Measurements from ENCODE around the gene ARL16.
"Not testable (repeated sequence)": the region's sequence is repeated elsewhere in the genome, so short reads cannot be mapped to it uniquely, and the experiment has no call there.

The ARL16 gene

DNA sequence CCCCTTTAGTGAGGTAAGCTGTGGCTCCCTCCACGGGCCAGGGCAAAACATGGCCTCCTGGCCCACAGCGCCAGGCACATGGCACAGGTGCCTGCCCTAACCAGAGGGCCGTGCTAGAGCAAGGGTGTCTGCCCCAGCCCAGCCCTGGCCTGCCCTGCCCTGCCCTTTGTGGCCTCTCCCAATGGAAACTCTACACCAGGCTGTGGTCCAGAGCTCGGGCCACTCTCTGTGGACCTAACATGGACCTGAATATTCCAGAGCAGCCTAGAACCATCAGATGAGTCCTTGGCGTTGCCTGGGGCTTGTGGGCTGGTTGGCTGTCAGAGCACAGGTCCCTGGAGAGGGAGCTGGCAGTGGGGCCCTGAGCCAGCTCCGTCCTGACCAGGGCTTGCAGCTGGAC lies 11.6 kb upstream of the ARL16 start:
- no peak for DNase-seq (ENCODE audit: low read depth)

DNA sequence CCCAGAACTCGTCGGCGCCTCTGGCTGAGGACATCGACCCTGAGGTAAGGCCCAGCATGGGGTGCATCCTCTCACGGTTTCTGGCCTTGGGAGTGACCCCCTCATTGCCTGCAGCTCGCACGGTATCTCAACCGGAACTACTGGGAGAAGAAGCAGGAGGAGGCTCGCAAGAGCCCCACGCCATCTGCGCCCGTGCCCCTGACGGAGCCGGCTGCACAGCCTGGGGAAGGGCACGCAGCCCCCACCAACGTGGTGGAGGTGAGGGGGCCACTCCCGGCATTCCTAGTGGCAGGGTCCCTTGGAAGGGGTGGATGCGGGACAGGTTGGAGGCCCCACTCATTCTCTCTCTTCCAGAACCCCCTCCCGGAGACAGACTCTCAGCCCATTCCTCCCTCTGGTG lies 11.2 kb upstream of the ARL16 start:
- no peak for DNase-seq (ENCODE audit: low read depth)

DNA sequence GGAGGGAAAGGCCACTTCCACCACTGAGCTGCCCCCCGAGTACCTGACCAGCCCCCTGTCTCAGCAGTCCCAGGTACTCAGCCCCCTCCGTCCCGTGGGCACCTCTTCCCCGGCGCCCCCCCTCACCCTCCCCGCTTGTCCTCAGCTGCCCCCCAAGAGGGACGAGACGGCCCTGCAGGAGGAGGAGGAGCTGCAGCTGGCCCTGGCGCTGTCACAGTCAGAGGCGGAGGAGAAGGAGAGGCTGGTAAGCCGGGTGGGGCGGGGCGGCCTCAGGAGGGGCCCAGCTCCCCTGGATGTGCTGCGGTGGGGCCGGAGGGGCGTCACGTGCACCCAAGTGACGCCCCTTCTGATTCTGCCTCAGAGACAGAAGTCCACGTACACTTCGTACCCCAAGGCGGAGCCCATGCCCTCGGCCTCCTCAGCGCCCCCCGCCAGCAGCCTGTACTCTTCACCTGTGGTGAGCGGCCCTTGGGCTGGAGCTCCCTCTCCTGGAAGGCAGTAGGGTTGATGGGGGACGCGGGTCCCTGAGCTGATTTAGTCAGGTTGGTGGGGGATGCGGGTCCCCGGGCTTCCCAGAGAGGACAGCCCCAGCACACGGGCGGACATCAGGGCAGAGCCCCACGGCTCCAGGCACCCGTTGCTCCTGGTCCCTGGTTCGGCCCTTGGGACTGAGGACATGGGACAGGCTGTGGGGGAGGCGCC lies 10.1 kb upstream of the ARL16 start:
- no peak for DNase-seq (ENCODE audit: low read depth)

DNA sequence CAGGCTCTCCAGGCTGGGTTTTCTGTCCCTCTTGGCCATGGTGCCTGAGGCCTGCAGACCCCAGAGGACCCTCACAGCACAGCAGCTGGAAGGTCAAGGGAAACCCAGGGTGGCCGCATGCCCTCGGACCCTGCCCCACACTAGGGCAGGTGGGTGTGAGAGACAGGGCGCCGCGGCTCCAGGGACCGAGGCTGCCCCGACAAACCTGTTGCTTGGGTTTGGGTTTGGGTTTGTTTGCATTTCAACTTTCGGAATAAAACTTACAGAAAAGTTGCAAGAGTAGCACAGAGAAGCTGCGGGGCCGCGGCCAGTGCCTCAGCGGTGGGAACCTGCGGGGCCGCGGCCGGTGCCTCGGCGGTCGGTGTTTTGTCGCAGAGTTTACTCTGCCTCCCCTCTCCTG lies 8.0 kb upstream of the ARL16 start:
- no peak for DNase-seq (ENCODE audit: low read depth)

DNA sequence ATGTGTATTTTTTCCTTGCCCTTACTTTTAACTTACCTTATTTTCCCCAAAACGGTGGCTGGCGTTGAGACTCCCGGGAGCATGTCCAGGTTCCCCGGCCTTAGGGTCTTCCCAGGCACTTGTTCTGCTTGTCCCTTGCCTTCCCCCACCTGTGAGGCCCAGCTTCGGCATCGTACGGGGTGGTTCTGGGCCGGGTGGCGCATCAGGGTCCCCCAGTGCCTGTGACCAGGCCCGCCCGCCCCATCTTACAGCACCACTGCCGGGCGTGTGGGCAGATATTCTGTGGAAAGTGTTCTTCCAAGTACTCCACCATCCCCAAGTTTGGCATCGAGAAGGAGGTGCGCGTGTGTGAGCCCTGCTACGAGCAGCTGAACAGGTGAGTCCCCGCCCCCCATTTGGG lies 7.6 kb upstream of the ARL16 start:
- no peak for DNase-seq (ENCODE audit: low read depth)

DNA sequence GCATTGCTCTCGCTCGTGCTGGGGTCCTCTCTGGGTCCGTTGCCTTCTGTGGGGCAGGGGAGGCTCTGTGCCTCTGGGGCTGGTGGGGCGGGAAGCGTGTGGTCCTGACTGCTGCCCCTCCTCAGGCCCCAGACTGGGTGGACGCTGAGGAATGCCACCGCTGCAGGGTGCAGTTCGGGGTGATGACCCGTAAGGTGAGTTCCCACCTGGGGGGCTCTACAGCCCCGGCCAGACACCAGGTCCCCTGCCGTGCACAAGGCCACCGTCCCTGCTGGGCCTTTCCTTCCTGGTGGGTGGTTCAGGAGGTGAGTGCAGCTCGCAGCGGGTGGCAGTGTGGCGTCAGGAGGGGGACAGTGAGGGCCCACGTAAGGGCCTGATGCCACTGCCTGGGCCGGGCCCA lies 7.0 kb upstream of the ARL16 start:
- DNase-seq (ENCODE audit: low read depth): no peak

DNA sequence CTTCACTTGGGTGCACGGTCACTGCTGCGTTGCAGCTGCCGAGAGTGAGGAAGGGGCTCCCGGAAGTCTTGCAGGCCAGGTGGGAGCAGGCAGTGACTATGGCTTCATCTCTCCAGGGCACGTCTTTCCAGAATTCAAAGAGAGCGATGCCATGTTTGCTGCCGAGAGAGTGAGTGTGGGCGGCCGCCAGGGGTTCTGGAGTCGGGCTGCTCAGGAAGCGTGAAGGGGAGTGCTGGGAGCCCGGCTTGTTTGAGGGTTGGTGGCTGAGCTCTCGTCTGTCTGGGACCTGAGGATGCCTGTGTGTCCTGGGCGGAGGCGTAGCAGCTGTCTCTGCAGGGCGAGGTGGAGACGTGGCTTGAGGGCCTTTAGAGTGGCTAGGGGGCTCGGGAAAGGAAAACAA lies 6.5 kb upstream of the ARL16 start:
- no peak for DNase-seq (ENCODE audit: low read depth)

DNA sequence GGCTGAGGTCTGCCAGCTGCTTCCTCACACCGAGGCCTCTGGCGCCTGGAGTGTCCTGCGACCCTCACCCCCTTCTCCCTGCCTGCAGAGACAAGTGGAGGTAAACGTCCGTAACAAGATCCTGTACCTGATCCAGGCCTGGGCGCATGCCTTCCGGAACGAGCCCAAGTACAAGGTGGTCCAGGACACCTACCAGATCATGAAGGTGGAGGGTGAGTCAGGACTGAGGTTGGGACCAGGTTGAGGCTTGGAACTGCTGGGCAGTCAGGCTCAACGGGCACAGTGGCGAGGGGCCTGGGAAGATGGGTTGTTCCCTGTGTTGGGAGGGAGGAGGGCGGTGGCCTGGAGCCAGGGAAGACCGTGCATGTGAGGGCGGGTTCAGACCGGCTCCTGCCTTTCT lies 5.0 kb upstream of the ARL16 start:
- no peak for DNase-seq (ENCODE audit: low read depth)

DNA sequence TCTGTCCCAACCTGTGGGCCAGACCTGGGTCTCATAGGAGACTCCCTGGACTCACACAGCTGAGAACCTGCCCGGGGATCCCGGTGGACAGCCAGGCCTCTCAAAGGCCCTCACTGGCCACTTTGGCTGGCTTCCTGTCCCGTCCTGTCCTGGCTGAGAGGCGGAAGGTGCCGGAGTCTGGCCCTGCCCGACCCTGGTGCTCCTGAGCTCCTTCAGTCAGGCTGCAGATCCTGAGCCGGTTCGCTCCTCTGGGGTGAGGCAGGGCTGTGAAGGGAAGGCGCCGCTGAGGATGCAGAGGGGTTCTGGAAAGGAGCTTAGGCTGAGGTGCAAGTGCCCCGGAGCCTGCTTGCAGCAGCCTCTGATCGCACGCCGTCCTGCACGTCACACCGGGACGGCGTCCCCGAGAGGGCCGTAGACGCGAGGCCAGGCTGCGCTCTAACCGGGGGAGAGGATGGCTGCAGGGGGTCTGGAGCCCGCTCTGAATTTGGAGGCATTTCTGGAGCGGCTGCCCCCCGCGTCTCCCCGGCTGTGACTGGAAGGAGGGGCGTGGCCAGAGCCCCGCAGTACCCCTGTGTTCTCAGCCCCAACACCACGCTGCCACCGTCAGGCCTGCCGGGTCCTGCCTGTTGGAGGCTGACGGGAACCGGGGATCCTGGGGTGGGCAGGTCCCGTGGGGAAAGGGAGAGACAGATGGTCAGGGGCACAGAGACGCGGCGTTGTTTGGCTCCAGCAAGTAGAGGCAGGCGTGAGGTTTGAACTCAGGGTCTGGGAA lies 4.4 kb upstream of the ARL16 start:
- DNase-seq (ENCODE audit: low read depth): no peak

DNA sequence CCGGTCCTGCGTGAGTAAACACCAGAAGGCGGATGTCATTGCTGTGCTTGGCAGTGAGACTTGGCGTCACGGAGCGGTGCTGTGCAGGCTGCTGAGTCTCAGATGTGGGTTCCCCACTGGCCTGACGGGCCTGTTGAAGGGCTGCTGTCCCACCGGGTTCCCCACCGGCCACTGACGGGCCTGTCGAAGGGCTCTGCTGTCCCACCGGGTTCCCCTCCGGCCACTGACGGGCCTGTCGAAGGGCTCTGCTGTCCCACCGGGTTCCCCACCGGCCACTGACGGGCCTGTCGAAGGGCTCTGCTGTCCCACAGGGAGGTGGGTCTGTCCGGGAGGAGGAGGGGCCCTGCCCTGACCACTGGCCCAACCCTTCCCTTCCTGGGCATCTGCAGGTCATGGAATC lies 3.0 kb upstream of the ARL16 start:
- no peak for DNase-seq (ENCODE audit: low read depth)

DNA sequence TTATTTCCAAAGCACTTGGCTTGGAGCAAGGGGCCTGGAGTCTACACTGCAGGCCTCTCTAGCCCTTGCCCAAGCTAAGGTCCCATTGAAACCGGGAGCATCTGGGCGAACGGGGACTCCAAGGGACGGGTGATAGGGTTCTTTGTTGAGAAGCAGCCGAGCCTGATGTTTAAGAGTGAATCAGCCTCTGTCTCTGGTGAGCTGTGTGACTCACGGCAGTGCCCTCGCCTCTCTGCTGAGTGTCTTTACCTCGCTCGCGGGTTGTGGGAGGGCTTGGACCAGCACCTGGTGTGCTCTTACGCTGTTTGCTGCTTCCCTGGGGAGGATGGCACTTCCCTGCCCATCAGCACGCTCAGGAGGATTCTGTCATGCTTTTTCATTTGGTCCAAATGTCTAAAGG lies 1.5 kb upstream of the ARL16 start:
- no peak for DNase-seq (ENCODE audit: low read depth)

DNA sequence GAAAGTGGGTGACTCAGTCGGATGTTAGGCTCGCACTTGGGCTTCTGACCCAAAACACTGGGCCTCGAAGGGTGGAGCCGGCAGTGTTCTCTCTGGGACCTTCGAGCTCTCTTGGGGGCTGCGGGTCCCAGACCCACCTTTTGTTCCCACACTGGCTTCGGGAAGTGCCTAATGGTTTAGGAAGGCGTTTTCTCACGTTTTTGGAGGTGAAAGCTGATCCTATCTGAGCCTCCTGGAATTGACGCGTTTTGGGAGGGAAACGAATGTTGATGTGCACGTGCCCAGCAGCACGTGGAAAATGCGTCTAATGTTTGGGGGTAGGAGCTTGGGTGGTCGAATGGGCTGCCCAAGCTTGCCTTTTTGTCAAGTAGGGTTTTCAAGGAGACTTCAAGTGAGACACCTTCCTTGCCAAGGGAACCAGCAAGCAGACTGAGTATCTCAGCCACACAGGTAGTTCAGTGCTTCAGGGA lies 880 bp upstream of the ARL16 start:
- no peak for DNase-seq (ENCODE audit: low read depth)

DNA sequence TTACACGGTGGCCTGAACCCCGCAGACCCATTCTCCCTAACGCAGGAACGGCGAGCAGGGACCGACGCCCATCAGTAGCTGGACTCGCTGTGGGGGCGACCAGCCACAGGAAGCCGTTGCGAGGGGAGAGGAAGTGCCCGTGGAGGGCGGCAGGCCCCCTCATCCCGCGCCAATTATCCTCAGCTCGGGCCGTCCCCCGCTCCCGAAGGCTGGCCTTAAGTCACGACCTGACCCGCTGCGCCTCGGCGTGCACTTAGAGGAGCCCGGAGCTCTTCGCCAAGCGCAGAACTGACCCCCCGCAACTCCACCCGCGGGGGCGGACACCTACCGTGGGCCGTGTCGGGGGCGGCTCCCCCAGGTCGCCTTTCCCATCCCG lies 401 bp downstream of the ARL16 start:
- DNase-seq (ENCODE audit: low read depth): no peak

DNA sequence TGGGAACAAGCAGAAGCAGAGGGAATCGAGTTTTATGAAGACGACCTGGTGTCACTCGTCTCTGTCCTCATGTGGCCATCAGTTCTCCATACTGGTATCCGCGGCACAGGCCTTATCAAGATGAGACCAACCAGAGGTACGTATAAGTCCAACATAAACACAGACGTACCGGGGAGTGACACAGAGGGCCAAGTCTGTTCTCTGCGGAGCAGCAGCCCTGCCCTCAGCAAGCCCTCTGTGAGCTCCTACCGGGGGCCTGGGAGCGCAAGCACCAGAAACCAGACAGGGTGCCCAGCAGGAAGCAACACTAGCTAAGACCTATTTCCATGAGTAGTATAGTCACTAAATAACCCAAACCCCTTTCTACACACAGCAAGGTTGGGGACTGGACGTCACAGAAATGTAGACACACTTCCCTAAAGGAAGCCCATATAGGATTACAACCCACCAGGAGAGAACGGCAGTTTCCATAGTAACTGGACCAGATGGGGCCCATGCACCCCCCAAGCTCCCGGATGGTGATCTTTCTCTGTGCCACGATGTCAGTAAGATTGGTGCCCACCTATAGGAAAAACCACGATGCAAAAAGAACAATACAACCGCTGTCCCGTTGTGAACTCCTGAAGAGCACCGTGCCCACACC lies 911 bp downstream of the ARL16 start:
- DNase-seq (ENCODE audit: low read depth): no peak

DNA sequence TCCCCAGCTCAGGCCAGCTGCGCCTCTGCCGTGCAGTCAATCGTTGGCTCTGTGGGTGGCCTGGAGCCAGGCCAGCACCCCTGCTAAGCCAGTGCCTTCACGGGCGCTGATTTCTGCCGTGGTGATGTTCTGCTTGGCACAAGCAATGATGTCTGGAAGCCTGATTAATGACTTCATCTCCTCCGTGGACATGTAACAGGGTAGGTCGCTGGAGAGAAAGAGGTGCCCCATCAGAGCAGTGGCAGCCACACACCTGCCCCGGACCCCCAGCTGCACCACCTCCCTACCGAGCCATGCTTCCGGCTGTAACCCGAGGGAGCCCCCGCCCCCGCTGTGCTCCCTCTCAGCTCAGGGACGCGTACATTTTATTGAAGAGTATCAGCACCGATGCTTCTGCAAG lies 1.9 kb downstream of the ARL16 start:
- DNase-seq (ENCODE audit: low read depth): no peak

DNA sequence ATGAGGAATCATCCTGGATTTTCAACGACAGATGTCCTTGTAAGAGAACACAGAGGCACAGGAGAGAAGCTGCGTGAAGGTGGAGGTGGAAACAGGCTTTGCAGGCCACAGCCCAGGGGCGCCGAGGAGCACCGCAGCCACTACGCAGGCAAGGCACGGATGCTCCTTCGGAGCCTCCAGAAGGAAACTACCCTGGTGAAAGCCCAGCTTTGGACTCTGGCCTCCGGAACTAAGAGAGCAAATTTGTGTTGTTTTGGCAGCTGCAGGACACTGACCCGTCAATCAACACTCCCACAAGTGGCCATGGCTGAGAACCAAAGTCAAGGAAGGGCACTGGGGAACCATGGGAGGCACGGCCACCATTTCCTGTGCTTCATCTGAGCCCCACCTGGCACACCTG lies 3.4 kb downstream of the ARL16 start:
- no peak for DNase-seq (ENCODE audit: low read depth)

DNA sequence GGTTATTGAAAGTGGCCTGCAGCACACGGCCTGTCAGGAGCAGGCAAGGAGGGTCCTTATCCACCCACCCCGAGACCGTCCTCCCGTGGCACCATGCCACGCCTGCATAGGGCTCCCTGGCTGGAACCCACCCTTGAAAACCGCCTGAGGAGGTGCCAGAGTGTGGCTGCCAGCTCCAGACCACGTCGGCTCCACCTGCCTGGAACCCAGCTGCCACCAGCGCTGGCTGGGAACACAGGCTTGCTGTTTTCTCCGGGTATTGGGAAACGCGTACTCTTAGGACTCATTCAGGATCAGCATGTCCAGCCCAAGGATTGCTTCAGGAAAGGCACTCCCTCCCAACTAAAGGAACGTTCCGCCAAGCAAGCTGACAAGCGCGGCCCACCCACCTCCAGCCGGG lies 6.7 kb downstream of the ARL16 start:
- no peak for DNase-seq (ENCODE audit: low read depth)

DNA sequence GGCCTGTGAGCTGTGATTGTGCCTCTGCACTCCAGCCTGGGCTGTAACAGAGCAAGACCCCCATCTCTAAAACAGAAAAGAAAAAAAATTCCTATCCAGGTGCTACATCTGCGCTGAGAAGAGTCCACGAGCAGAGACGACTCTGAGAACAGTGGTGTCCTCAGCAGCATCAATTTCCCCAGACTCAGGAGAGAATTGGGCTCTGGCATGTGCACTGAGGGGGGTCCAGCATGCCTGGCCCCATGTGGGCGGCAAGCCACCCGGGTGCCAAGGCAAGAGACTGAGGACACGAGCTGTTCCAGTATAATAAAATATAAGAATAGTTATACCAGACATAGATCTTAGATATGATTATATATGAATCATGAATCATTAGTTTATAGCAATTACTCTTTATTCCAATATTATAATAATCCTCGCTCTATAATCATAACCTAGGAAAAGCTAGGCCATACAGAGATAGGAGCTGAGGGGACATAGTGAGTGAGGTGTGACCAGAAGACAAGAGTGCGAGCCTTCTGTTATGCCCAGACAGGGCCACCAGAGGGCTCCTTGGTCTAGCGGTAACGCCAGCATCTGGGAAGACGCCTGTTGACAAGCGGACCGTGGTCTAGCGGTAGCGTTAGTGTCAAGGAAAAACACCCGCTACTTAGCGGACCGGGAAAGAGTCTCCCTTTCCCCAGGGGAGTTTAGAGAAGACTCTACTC lies 7.9 kb downstream of the ARL16 start:
- DNase-seq (ENCODE audit: low read depth): not testable (repeated sequence)

DNA sequence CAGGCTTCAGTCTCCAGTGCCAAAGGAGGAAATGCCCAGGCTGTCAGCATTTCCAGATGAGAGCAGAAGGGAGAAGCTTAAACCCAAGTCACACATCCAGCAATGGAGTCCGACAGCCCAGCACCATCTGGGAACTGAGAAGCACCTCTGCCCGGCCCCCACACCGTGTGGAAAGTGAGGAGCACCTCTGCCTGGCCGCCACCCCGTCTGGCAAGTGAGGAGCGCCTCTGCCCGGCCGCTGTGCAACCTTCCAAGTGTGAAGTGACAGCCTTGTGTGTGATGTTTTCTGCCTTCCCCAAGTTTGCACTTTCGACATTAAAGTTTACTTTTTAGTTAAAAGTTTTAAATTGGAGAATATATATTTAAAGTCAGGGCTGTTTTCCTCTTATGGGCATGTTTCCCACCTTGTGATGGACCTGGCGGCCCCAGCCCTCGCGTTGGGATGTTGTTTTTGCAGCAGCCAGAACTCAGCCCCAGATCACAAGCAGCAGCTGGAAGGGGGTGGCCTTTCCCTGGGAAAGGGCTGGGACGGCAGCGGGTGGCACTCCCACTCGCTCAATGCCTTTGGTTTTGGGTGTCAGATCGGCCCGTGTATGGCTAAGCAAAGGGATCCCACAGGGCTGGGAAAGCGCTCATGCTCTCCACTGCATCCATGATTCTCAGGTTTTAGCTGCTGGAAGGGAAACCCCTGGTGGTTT lies 9.9 kb downstream of the ARL16 start:
- DNase-seq (ENCODE audit: low read depth): no peak

DNA sequence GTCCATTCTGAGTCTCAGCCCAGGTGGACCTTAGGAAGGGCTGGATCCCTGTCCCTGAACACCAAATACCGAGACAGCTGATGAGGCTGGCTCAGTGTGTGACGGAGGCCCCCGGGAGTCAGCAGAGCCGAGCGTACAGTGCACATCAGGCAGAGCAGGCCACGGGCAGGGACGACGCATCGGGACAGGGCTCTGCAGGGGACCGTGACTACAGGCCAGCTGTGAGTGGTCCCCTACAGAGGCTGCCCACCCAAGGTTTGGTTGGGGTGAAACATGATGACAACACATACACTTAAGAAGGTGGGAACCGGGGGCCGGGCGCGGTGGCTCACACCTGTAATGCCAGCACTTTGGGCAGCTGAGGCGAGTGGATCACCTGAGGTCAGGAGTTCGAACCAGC lies 10.6 kb downstream of the ARL16 start:
- DNase-seq (ENCODE audit: low read depth): no peak

DNA sequence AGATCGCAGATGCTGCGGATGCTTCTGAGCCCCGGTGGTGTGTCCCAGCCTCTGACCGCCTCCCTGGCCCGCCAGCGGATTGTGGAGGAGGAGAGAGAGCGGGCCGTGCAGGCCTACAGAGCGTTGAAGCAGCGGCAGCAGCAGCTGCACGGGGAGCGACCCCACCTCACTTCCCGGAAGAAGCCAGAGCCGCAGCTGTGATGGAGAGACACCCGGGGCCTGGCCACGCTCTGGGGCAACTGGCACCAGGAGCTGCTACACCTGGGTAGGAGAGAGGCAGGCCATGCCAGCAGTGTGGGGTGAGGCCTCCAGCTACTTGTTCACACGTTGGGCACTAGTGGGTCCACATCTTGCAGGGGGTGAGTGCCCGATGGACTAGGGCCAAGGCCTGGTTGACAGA lies 11.1 kb downstream of the ARL16 start:
- no peak for DNase-seq (ENCODE audit: low read depth)

DNA sequence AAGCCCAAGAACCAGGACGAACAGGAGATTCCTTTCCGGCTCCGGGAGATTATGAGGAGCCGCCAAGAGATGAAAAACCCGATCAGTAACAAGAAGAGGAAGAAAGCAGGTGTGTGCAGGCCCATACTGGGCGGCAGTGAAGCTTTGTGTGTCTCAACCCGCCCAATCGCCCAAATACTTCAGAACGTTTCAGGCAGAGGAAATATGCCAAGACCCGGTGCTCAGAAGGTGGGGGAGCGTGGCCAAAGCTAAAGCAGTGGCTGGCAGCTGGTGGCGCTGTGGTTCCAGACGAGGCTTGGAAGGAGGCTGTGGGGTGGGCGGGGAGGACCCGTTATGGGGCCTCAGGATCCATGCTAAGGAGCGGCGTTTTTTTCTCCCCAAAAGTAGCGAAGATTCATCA lies 15.8 kb downstream of the ARL16 start:
- no peak for DNase-seq (ENCODE audit: low read depth)

Measured in stimulated activated CD8-positive, alpha-beta memory T cell treated with anti-CD3 and anti-CD28 coated beads, Interleukin-12 subunit alpha, Interleukin-12 subunit beta, amount 100 ng/mL, for 1 hour (primary cell).